B cell (primary cell): ENCODE results near the gene HECTD2. TPM values are rescaled to one million over a fixed set of nuclear protein-coding genes. Genes with fewer than 3 reads are reported as not detected.

ENCODE experiments used
- ATAC-seq: fragments of 200-7000 bp; cut with Tn5 transposase; one replicate; pipeline ENCODE4 v1.10.0; 2021; ENCODE audit warnings: low read depth, mild to moderate bottlenecking, moderate number of reproducible peaks, moderate library complexity
- CTCF ChIA-PET: fragments of 350-600 bp; sonication (Branson Sonifier 250); formaldehyde crosslinking; loops from one replicate; lab custom pipeline; 2021; ENCODE audit warnings: antibody characterized with exemption, inconsistent platforms; lab: Charles Lee
- POLR2A ChIA-PET: fragments of 350-600 bp; sonication (Branson Sonifier 250); formaldehyde crosslinking; loops from one replicate; lab custom pipeline; 2021; ENCODE audit warnings: antibody characterized with exemption; lab: Charles Lee
- DNase-seq: peaks from one replicate; pipeline ENCODE4 v3.0.0; 2013
- H2AFZ ChIP-seq: 2 replicates; pipeline ENCODE4 v1.6.1; 2012; ENCODE audit warnings: mild to moderate bottlenecking, low read depth, low read length; ENCODE audit not compliant: insufficient read depth, poor library complexity, severe bottlenecking
- H3K27ac ChIP-seq, 2 donors: 1 replicate in 1 of 2; 2 replicates in 1 of 2; pipeline ENCODE4 v1.5.1; 2012 to 2013; ENCODE audit warnings: low read length in 2 of 2, mild to moderate bottlenecking in 2 of 2, moderate library complexity in 1 of 2
- H3K27me3 ChIP-seq, 4 experiments: fragments of 200-600 bp in 1 of 4; sonication (generic) in 1 of 4; replicated peaks in 1 of 4; 1 replicate in 2 of 4; 2 replicates in 2 of 4; pipeline versions ENCODE4 v1.6.1 to v1.7.0; 2013 to 2016; ENCODE audit warnings: low read length in 3 of 4, mild to moderate bottlenecking in 2 of 4, mixed read lengths in 1 of 4, moderate library complexity in 1 of 4; ENCODE audit not compliant: insufficient read depth in 4 of 4, control insufficient read depth in 3 of 4; ENCODE audit errors: control extremely low read depth in 1 of 4
- H3K36me3 ChIP-seq, 2 experiments: replicated peaks in 1 of 2; 1 replicate in 1 of 2; 2 replicates in 1 of 2; pipeline versions ENCODE4 v1.6.1 to v1.7.1; 2013; ENCODE audit warnings: low read length in 1 of 2; ENCODE audit not compliant: insufficient read depth in 2 of 2, control insufficient read depth in 1 of 2; ENCODE audit errors: control extremely low read depth in 1 of 2, extremely low read depth in 1 of 2
- H3K4me1 ChIP-seq, 2 donors: fragments of 200-600 bp in 1 of 2; sonication (generic) in 1 of 2; 1 replicate in 1 of 2; 2 replicates in 1 of 2; pipeline versions ENCODE4 v1.5.1 to v1.6.1; 2013 to 2017; ENCODE audit warnings: low read length in 2 of 2; ENCODE audit not compliant: control insufficient read depth in 2 of 2, insufficient read depth in 2 of 2
- H3K4me2 ChIP-seq: replicated peaks from 2 replicates; pipeline ENCODE3; 2012; ENCODE audit warnings: mild to moderate bottlenecking, low read depth, low read length; ENCODE audit not compliant: poor library complexity, severe bottlenecking
- H3K4me3 ChIP-seq, 5 experiments: fragments of 200-600 bp in 1 of 5; sonication (generic) in 1 of 5; 1 replicate in 3 of 5; 2 replicates in 2 of 5; pipeline versions ENCODE4 v1.5.1 to v1.7.0; 2011 to 2016; ENCODE audit warnings: low read length in 4 of 5, mild to moderate bottlenecking in 4 of 5, low read depth in 2 of 5, control low read depth in 1 of 5, moderate library complexity in 1 of 5; ENCODE audit not compliant: insufficient read depth in 1 of 5; ENCODE audit errors: control extremely low read depth in 1 of 5, extremely low read depth in 1 of 5
- H3K79me2 ChIP-seq: fragments of 200-600 bp; sonication (generic); one replicate; pipeline ENCODE4 v1.6.0; 2016; ENCODE audit warnings: low read length; ENCODE audit not compliant: control insufficient read depth, insufficient read depth
- H3K9ac ChIP-seq: fragments of 200-600 bp; sonication (generic); 2 replicates; pipeline ENCODE4 v1.6.1; 2017; ENCODE audit warnings: mild to moderate bottlenecking, low read length, moderate library complexity
- H3K9me3 ChIP-seq, 3 donors: one replicate each; pipeline versions ENCODE4 v1.6.1 to v1.7.1; 2013; ENCODE audit warnings: low read length in 2 of 3; ENCODE audit not compliant: control insufficient read depth in 2 of 3, insufficient read depth in 1 of 3; ENCODE audit errors: control extremely low read depth in 1 of 3
- H4K20me1 ChIP-seq: 2 replicates; pipeline ENCODE4 v1.6.0; 2012; ENCODE audit warnings: mild to moderate bottlenecking, low read length; ENCODE audit not compliant: insufficient read depth, control insufficient read depth, poor library complexity, severe bottlenecking
- H3K27ac Mint-ChIP-seq: one replicate; pipeline ENCODE4 v1.8.0; 2021; ENCODE audit warnings: mixed read lengths
- H3K27me3 Mint-ChIP-seq: one replicate; pipeline ENCODE4 v1.8.0; 2021; ENCODE audit warnings: mixed read lengths
- H3K4me1 Mint-ChIP-seq: one replicate; pipeline ENCODE4 v1.8.0; 2021; ENCODE audit warnings: mixed read lengths
- H3K4me3 Mint-ChIP-seq: one replicate; pipeline ENCODE4 v1.8.0; 2021; ENCODE audit warnings: mixed read lengths
- H3K9me3 Mint-ChIP-seq: one replicate; pipeline ENCODE4 v1.8.0; 2022; ENCODE audit warnings: mixed read lengths; ENCODE audit not compliant: insufficient read depth
- CTCF ChIP-seq: fragments of 200-600 bp; IDR thresholded peaks from one replicate; pipeline ENCODE4 v1.8.0; 2022; ENCODE audit warnings: antibody characterized with exemption, mild to moderate bottlenecking
- EZH2 ChIP-seq: IDR thresholded peaks from 2 replicates; pipeline ENCODE4 v1.6.1; 2012; ENCODE audit warnings: borderline replicate concordance, low read depth, mild to moderate bottlenecking, moderate library complexity, low read length; ENCODE audit not compliant: insufficient read depth, poor library complexity, severe bottlenecking
- WGBS: methylation state at CpG from one replicate; pipeline ENCODE4 v1.1.5; 2013; ENCODE audit warnings: missing lambda C conversion rate; ENCODE audit not compliant: insufficient coverage; 5-methylcytosine and 5-hydroxymethylcytosine counted together
- intact Hi-C: fragments of 100-400 bp; cut with micrococcal nuclease; formaldehyde crosslinking; loops from one replicate; pipeline ENCODE4 v1.10.0; 2022
- polyA plus RNA-seq: library from polyadenylated mRNA; depleted of rRNA; stranded (reverse); fragments of >200 nt; gene quantifications from 2 replicates; pipeline ENCODE4 v1.2.3, GENCODE V29; 2012
- total RNA-seq, 2 donors: library from RNA; stranded (reverse); fragments of 120-200 nt in 1 of 2; gene quantifications; 1 replicate in 1 of 2; 2 replicates in 1 of 2; pipeline versions ENCODE4 v1.2.3 to v1.2.4, GENCODE V29; 2013 to 2022

HECTD2 gene
- total and polyA plus RNA-seq, 2 donors (not counting 1 experiment from before 2014, with no cell fraction given) = 2.9 to 7.9 TPM

- H3K27me3 ChIP-seq = no peaks in the 10 kb centered on the region
- no peaks in the 10 kb centered on the region for H4K20me1 ChIP-seq
- H3K9ac ChIP-seq = no peak overlapping the region
- H2AFZ ChIP-seq = no peak overlapping the region
- 83% methylated on average over 1 of the region's 3 CpGs for WGBS
- Mint-ChIP-seq H3K27ac (no peak overlapping the region), H3K4me3 (no peak overlapping the region), H3K4me1 (no peaks in the 10 kb centered on the region), H3K9me3 (no peaks in the 10 kb centered on the region), H3K27me3 (no peaks in the 10 kb centered on the region)
- H3K9me3 ChIP-seq = no peaks in the 10 kb centered on the region
- H3K79me2 ChIP-seq = no peaks in the 10 kb centered on the region
- H3K4me1 ChIP-seq = no peaks in the 10 kb centered on the region
- TF ChIP-seq EZH2 = no peak
- TF ChIP-seq CTCF = no peak
- H3K4me2 ChIP-seq = no peak overlapping the region
- no peak overlapping the region for H3K27ac ChIP-seq
- H3K36me3 ChIP-seq = no peaks in the 10 kb centered on the region
- ATAC-seq (no peak), DNase-seq (no peak)
- ChIA-PET POLR2A (interaction anchor here (0.5 kb wide), 1 partner anchor 19 kb away, joined by 4 read pairs; no protein-coding TSS in a partner anchor), CTCF (interaction anchor here (0.8 kb wide), 1 partner anchor 11 kb away, joined by 3 read pairs; no protein-coding TSS in a partner anchor)
- H3K4me3 ChIP-seq = no peak overlapping the region
- intact Hi-C loops = no loop called here
Observed at GRCh38 chr10:91487911-91488582, 77.9 kb downstream of the HECTD2 start.

GRCh38 chr10:91493313-91493712 lies 83.2 kb downstream of the HECTD2 start:
- Mint-ChIP-seq H3K4me1 (no peaks in the 10 kb centered on the region), H3K4me3 (no peak overlapping the region), H3K9me3 (no peaks in the 10 kb centered on the region), H3K27me3 (no peaks in the 10 kb centered on the region), H3K27ac (no peak overlapping the region)
- Histone ChIP-seq H2AFZ (no peak overlapping the region), H4K20me1 (no peaks in the 10 kb centered on the region), H3K4me1 (no peaks in the 10 kb centered on the region), H3K79me2 (no peaks in the 10 kb centered on the region), H3K27ac (no peak overlapping the region), H3K27me3 (no peaks in the 10 kb centered on the region), H3K4me3 (no peak overlapping the region), H3K9me3 (no peaks in the 10 kb centered on the region), H3K9ac (no peak overlapping the region), H3K36me3 (no peaks in the 10 kb centered on the region), H3K4me2 (no peak overlapping the region)
- POLR2A ChIA-PET = no interaction called here
- intact Hi-C loops = no loop called here
- WGBS = no CpG with 5 or more reads among the region's 2 CpGs
- TF ChIP-seq EZH2 (no peak), CTCF (no peak)
- CTCF ChIA-PET = no interaction called here
- ATAC-seq (no peak), DNase-seq (no peak)
